RWPE1 (cell line): ENCODE data around the gene PIGL.

Experiments
- CTCF ChIA-PET: fragments of 350-600 bp; sonication (Branson Sonifier 250); formaldehyde crosslinking; extraction: SDS; loops from one replicate; lab custom pipeline; 2021; lab: Yijun Ruan, JAX
- POLR2A ChIA-PET: fragments of 400-600 bp; formaldehyde crosslinking; extraction: SDS; loops from one replicate; lab custom pipeline; 2020; ENCODE audit warnings: antibody characterized with exemption; ENCODE audit not compliant: low non-redundant PET; lab: Yijun Ruan, JAX
- DNase-seq: peaks from one replicate; pipeline ENCODE4 v3.0.0; 2012; ENCODE audit warnings: low spot score
- H3K27ac ChIP-seq: fragments of 450-650 bp; 2 replicates; pipeline ENCODE4 v1.5.1; 2017
- CTCF ChIP-seq: fragments of 450-650 bp; conservative IDR thresholded peaks from 2 replicates; pipeline ENCODE4 v1.5.1; 2017; ENCODE audit warnings: low read depth, mild to moderate bottlenecking

The PIGL gene

GRCh38 chr17:16243801-16244567, 27.0 kb downstream of the PIGL start:
- POLR2A ChIA-PET, result no interaction called here
- CTCF ChIA-PET, result no interaction called here
- TF ChIP-seq CTCF, result no peak
- H3K27ac ChIP-seq, result no peak overlapping the region
- DNase-seq, result no peak

GRCh38 chr17:16247586-16247984, 30.6 kb downstream of the PIGL start:
- ChIA-PET CTCF (interaction anchor here (0.6 kb wide), 1 partner anchor 341 kb away, joined by 4 read pairs; no protein-coding TSS in a partner anchor), POLR2A (no interaction called here)
- DNase-seq, result no peak
- H3K27ac ChIP-seq, result no peak overlapping the region
- no peak for TF ChIP-seq CTCF

- ChIA-PET POLR2A (no interaction called here), CTCF (no interaction called here)
- no peak for DNase-seq
- no peak for TF ChIP-seq CTCF
- no peak overlapping the region for H3K27ac ChIP-seq
Observed at GRCh38 chr17:16250635-16251034, 33.6 kb downstream of the PIGL start.

GRCh38 chr17:16251043-16251442, 34.0 kb downstream of the PIGL start:
- POLR2A ChIA-PET, result no interaction called here
- DNase-seq, result no peak
- CTCF ChIA-PET, result no interaction called here
- no peak for TF ChIP-seq CTCF
- no peak overlapping the region for H3K27ac ChIP-seq

GRCh38 chr17:16251556-16251955, 34.5 kb downstream of the PIGL start:
- no peak overlapping the region for H3K27ac ChIP-seq
- DNase-seq, result no peak
- POLR2A ChIA-PET, result no interaction called here
- no peak for TF ChIP-seq CTCF
- CTCF ChIA-PET, result interaction anchor here (0.6 kb wide), 1 partner anchor 767 kb away, joined by 3 read pairs; no protein-coding TSS in a partner anchor

- DNase-seq, result no peak
- TF ChIP-seq CTCF, result no peak
- ChIA-PET POLR2A (no interaction called here), CTCF (interaction anchor here (0.5 to 0.8 kb wide), 2 partner anchors 13 to 364 kb away, joined by 3 to 4 read pairs; no protein-coding TSS in a partner anchor)
- H3K27ac ChIP-seq, result no peak overlapping the region
Observed at GRCh38 chr17:16254773-16255400, 37.9 kb downstream of the PIGL start.
